ENCODE results near the gene SLC16A7. TPM values are rescaled to one million over a fixed set of nuclear protein-coding genes. Genes with fewer than 3 reads are reported as not detected.

SLC16A7 gene
- total and polyA plus RNA-seq, 2 of the 8 experiments (the other 6 are each of a cell fraction or from before 2014, with no cell fraction given): 0.74 to 4.3 TPM

GRCh38 chr12:59719701-59720100, 123.9 kb downstream of the SLC16A7 start:
- H3K4me3 ChIP-seq (ENCODE audit: extremely low read depth in 1 of 4, insufficient read depth in 2 of 4, low read depth in 3 of 4, low read length in 4 of 4): no peak overlapping the region
- no peak overlapping the region for H2AK5ac ChIP-seq (ENCODE audit: low read depth, low read length)
- no peak overlapping the region for H2BK120ac ChIP-seq (replicated peaks; ENCODE audit: low read depth, low read length)
- no peak overlapping the region for H2AFZ ChIP-seq (ENCODE audit: low read length)
- H4K91ac ChIP-seq (replicated peaks; ENCODE audit: insufficient read length, low read length): no peak overlapping the region
- H3K79me2 ChIP-seq (ENCODE audit: control insufficient read depth in 1 of 2, insufficient read depth in 2 of 2, low read length in 2 of 2): no peaks in the 10 kb centered on the region
- H3K14ac ChIP-seq (ENCODE audit: insufficient read length): no peak overlapping the region
- no peak overlapping the region for H3K4me2 ChIP-seq (ENCODE audit: insufficient read depth in 1 of 2, low read depth in 2 of 2, low read length in 2 of 2)
- ChIA-PET CTCF (ENCODE audit: partially characterized antibody) (interaction anchor here (1.2 to 1.4 kb wide), 3 partner anchors 9 to 87 kb away, joined by 3 to 4 read pairs (median 4); no protein-coding TSS in a partner anchor), POLR2A (ENCODE audit: partially characterized antibody) (interaction anchor here (0.7 kb wide), 1 partner anchor 18 kb away, joined by 3 read pairs; no protein-coding TSS in a partner anchor)
- H2BK20ac ChIP-seq (ENCODE audit: low read length): no peak overlapping the region
- no peaks in the 10 kb centered on the region for H3K4me1 ChIP-seq (replicated peaks in 1 of 4; ENCODE audit: control insufficient read depth in 3 of 4, insufficient read depth in 4 of 4, low read length in 3 of 4)
- H2BK5ac ChIP-seq (ENCODE audit: low read depth, low read length): no peak overlapping the region
- no peak overlapping the region for H2BK15ac ChIP-seq (ENCODE audit: low read length)
- H4K5ac ChIP-seq (ENCODE audit: insufficient read length, low read depth, low read length): no peak overlapping the region
- H3K9ac ChIP-seq (replicated peaks in 1 of 4; ENCODE audit: extremely low read depth in 1 of 4, low read depth in 3 of 4, low read length in 3 of 4): no peak overlapping the region
- H3K9me3 ChIP-seq (ENCODE audit: insufficient read depth in 2 of 2, low read depth in 1 of 2, low read length in 1 of 2): no peaks in the 10 kb centered on the region
- no peaks in the 10 kb centered on the region for H4K20me1 ChIP-seq (replicated peaks in 1 of 2; ENCODE audit: control insufficient read depth in 1 of 2, insufficient read depth in 2 of 2, low read length in 2 of 2)
- no peak overlapping the region for H3K27ac ChIP-seq (ENCODE audit: low read depth, low read length)
- peaks cover 0 to 1% (median 0%) of the 10 kb centered on the region in 4 experiments; a peak in 1 of 7 replicates for H3K27me3 ChIP-seq (replicated peaks in 1 of 4; ENCODE audit: control insufficient read depth in 3 of 4, extremely low read depth in 1 of 4, insufficient read depth in 3 of 4, low read length in 3 of 4)
- no peaks in the 10 kb centered on the region for H3K79me1 ChIP-seq (ENCODE audit: low read depth, low read length)
- no peak for DNase-seq (ENCODE audit: low read depth in 1 of 2, low spot score in 2 of 2)
- no peak for FAIRE-seq
- no peaks in the 10 kb centered on the region for H3K36me3 ChIP-seq (ENCODE audit: control insufficient read depth in 2 of 4, insufficient read depth in 4 of 4, low read length in 3 of 4)
- no peak overlapping the region for H4K8ac ChIP-seq (ENCODE audit: extremely low read depth, insufficient read depth, low read length)
- H3K56ac ChIP-seq (replicated peaks; ENCODE audit: insufficient read length, low read depth, low read length): no peak overlapping the region
- H3K4ac ChIP-seq (replicated peaks; ENCODE audit: insufficient read length, low read depth, low read length): no peak overlapping the region
- H3K23ac ChIP-seq (ENCODE audit: insufficient read length): no peak overlapping the region
- 85% methylated on average over 2 of the region's 2 CpGs; no CpG with 5 or more reads in 1 of the 2 experiments for WGBS, 2 experiments (ENCODE audit: extremely low coverage in 1 of 2, insufficient coverage in 1 of 2, insufficient read length in 1 of 2, insufficient replicate concordance in 2 of 2, low coverage in 1 of 2, low lambda C conversion rate in 2 of 2, missing lambda C conversion rate in 1 of 2)
- H2BK12ac ChIP-seq (ENCODE audit: low read depth, low read length): no peak overlapping the region
- no peaks in the 10 kb centered on the region for H3K23me2 ChIP-seq (ENCODE audit: low read depth, low read length)
- H3K18ac ChIP-seq (ENCODE audit: extremely low read depth, low read length): no peak overlapping the region
- TF ChIP-seq KDM1A (IDR thresholded peaks at IDR 0.05; ENCODE audit: borderline replicate concordance, low read length): no peak

All from H1 (cell line).